Chondrocyte (in vitro differentiated cells): ENCODE data around the gene PPIP5K1. TPM values are rescaled to one million over a fixed set of nuclear protein-coding genes. Genes with fewer than 3 reads are reported as not detected.
"Not testable (repeated sequence)": the region's sequence is repeated elsewhere in the genome, so short reads cannot be mapped to it uniquely, and the experiment has no call there.

Experiments used
- DNase-seq: peaks from one replicate; pipeline ENCODE4 v3.0.0; 2021; ENCODE audit warnings: mixed read lengths, low spot score
- H3K27ac Mint-ChIP-seq: one replicate; pipeline ENCODE4 v1.8.0; 2021; ENCODE audit warnings: mild to moderate bottlenecking, moderate library complexity, mixed read lengths; ENCODE audit not compliant: unreplicated experiment
- H3K27me3 Mint-ChIP-seq: 2 replicates; pipeline ENCODE4 v1.8.0; 2021; ENCODE audit warnings: low read depth, mixed read lengths
- H3K36me3 Mint-ChIP-seq: 2 replicates; pipeline ENCODE4 v1.8.0; 2021; ENCODE audit warnings: low read depth, mixed read lengths
- H3K4me1 Mint-ChIP-seq: 2 replicates; pipeline ENCODE4 v1.8.0; 2021; ENCODE audit warnings: low read depth, mild to moderate bottlenecking, mixed read lengths
- H3K4me3 Mint-ChIP-seq: one replicate; pipeline ENCODE4 v1.8.0; 2021; ENCODE audit warnings: mild to moderate bottlenecking, moderate library complexity, mixed read lengths; ENCODE audit not compliant: unreplicated experiment
- H3K9me3 Mint-ChIP-seq: 2 replicates; pipeline ENCODE4 v1.8.0; 2021; ENCODE audit warnings: low read depth, mixed read lengths
- CTCF ChIP-seq: fragments of 200-600 bp; sonication (generic); IDR thresholded peaks from 2 replicates; pipeline ENCODE4 v1.5.0; 2021; ENCODE audit warnings: antibody characterized with exemption, mild to moderate bottlenecking, moderate library complexity
- long read RNA-seq: library from polyadenylated mRNA; stranded (forward); transcript quantifications from one replicate; pipeline ENCODE4 v2.0.0, GENCODE V29; 2021
- total RNA-seq: library from RNA; stranded (reverse); gene quantifications from 3 replicates; pipeline ENCODE4 v1.2.1, GENCODE V29; 2021

Gene PPIP5K1
- total RNA-seq, result 30.4 to 39.4 TPM (median 31.6 TPM) in 3 replicates
- long read RNA-seq, full-length matches to known transcripts, result 1 of 9 reads
- long read RNA-seq, partial matches to known transcripts, result 2 of 9 reads
- long read RNA-seq, other reads (novel, unspliced or antisense), result 6 of 9 reads

- not testable (repeated sequence) for H3K36me3 Mint-ChIP-seq, H3K27ac Mint-ChIP-seq
These were observed at the start of gene PPIP5K1 for GRCh38 chr15:43589778-43590466. TSS of gene PPIP5K1 (minus strand) at chr15:43590208. CDS start at chr15:43584504, 5,704 bp downstream.

GRCh38 chr15:43638464-43639204, 48.6 kb upstream of the PPIP5K1 start:
- H3K36me3 Mint-ChIP-seq, H3K4me1 Mint-ChIP-seq, DNase-seq, H3K27ac Mint-ChIP-seq, H3K4me3 Mint-ChIP-seq, H3K27me3 Mint-ChIP-seq, H3K9me3 Mint-ChIP-seq: not testable (repeated sequence)

More at GRCh38 chr15:43589778-43590466, at the start of gene PPIP5K1:
- not testable (repeated sequence) for H3K4me3 Mint-ChIP-seq, H3K27me3 Mint-ChIP-seq, H3K9me3 Mint-ChIP-seq, DNase-seq, H3K4me1 Mint-ChIP-seq

DNA sequence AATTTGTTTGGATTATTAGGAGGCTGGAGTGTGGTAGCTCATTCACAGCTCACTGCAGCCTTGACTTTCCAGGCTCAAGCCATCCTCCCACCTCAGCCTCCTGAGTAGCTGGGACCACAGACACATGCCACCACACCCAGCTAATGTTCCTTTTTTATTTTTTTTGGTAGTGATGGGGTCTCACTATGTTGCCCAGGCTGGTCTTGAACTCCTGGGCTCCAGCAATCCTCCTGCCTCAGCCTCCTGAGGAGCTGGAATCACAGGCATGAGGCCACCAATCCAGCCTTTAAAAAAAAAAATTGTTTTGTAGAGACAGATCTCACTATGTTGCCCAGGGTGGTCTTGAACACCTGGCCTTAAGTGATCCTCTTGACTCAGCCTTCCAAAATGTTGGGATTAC, 36.9 kb upstream of the PPIP5K1 start:
- H3K27ac Mint-ChIP-seq, result not testable (repeated sequence)

GRCh38 chr15:43625106-43625505, 35.1 kb upstream of the PPIP5K1 start:
- H3K4me3 Mint-ChIP-seq, result no peak overlapping the region
- H3K9me3 Mint-ChIP-seq, result no peaks in the 10 kb centered on the region
- H3K36me3 Mint-ChIP-seq, result no peaks in the 10 kb centered on the region
- TF ChIP-seq CTCF, result no peak
- no peak overlapping the region for H3K27ac Mint-ChIP-seq
- H3K27me3 Mint-ChIP-seq, result peaks cover 8% of the 10 kb centered on the region
- peaks cover 9% of the 10 kb centered on the region for H3K4me1 Mint-ChIP-seq
- DNase-seq, result no peak

More for the DNA sequence above, 36.9 kb upstream of the PPIP5K1 start:
- not testable (repeated sequence) for H3K4me1 Mint-ChIP-seq, H3K27me3 Mint-ChIP-seq, H3K4me3 Mint-ChIP-seq, H3K36me3 Mint-ChIP-seq, DNase-seq, H3K9me3 Mint-ChIP-seq

DNA sequence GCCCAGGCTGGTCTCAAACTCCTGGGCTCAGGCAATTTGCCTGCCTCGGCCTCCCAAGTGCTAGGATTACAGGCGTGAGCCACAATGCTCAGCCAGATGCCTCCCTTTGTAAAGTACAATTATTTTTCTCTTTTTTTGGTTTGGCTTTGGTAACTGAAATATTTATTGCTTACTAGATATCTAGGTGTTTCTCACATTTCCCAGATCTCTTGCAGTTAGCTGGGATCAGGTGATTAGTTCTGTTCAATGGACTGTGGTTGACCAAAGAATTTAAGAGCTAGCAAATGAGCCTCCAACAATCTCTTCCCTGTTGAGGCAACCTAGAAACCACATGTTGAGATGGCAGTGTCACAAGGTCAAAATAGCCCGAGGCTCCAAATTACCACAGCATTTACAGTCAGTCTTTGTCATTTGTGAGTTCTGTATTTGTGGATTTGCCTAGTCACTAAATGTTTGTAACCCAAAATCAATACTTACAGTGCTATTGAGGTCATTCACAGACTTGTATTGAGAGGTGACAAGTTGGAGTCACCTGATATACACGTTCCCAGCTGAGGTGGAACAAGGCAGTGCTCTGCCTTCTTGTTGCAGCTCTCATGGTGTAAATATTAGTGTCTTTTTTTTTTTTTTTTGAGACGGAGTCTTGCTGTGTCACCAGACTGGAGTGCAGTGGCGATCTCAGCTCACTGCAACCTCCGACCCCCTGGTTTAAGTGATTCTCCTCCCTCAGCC, 32.2 kb upstream of the PPIP5K1 start:
- not testable (repeated sequence) for H3K27ac Mint-ChIP-seq, H3K4me1 Mint-ChIP-seq

DNA sequence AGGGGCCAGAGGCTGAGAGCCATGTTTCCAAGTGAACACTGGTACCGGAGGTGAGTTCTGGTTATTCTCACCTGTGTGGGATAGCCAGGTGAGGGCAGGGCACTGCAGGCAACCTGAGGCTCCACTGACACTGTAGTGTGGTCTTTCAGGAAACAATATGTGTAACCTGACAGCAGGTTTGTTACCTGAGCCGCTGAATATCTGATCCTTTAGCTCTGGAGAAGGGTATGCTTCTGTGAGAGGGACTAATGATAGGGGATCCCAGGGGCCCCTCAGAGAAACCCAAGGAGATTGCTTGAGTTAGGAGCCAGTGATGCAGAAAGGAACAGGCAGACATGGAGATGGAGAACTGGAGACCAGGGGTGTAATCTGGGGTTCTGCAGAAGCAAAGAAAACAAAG, 28.7 kb upstream of the PPIP5K1 start, which contains the start of gene STRC:
Gene STRC (minus strand): TSS at position 101 of the 400 bp plus-strand sequence. CDS start 78 bp downstream, at position 23.
- H3K27ac Mint-ChIP-seq, H3K4me1 Mint-ChIP-seq, H3K4me3 Mint-ChIP-seq, H3K36me3 Mint-ChIP-seq, H3K9me3 Mint-ChIP-seq, DNase-seq: not testable (repeated sequence)
- peaks cover 11% of the 10 kb centered on the region for H3K27me3 Mint-ChIP-seq

More for the DNA sequence above, 32.2 kb upstream of the PPIP5K1 start:
- not testable (repeated sequence) for H3K9me3 Mint-ChIP-seq, H3K36me3 Mint-ChIP-seq, DNase-seq, H3K4me3 Mint-ChIP-seq
- H3K27me3 Mint-ChIP-seq, result peaks cover 11% of the 10 kb centered on the region

- H3K27ac Mint-ChIP-seq, H3K4me1 Mint-ChIP-seq, H3K4me3 Mint-ChIP-seq, DNase-seq, H3K27me3 Mint-ChIP-seq, H3K36me3 Mint-ChIP-seq, H3K9me3 Mint-ChIP-seq: not testable (repeated sequence)
These were observed 27.7 kb upstream of the PPIP5K1 start for GRCh38 chr15:43617750-43618149.

DNA sequence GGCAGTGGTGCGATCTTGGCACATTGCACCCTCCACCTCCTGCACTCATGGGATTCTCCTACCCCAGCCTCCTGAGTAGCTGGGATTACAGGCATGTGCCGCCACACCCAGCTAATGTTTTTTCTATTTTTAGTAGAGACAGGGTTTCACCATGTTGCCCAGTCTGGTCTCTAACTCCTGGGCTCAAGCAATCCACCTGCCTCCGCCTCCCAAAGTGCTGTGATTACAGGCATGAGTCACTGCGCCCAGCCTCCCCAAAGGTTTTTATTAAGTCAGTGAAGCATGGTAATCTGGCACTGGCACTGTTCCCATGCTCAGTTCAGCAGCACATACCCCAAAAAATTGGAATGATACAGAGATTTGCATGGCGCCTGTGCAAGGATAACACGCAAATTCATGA, 12.2 kb upstream of the PPIP5K1 start:
- H3K4me3 Mint-ChIP-seq, DNase-seq, H3K9me3 Mint-ChIP-seq, H3K27ac Mint-ChIP-seq, H3K4me1 Mint-ChIP-seq, H3K36me3 Mint-ChIP-seq: not testable (repeated sequence)
- H3K27me3 Mint-ChIP-seq, result peaks cover 32% of the 10 kb centered on the region

DNA sequence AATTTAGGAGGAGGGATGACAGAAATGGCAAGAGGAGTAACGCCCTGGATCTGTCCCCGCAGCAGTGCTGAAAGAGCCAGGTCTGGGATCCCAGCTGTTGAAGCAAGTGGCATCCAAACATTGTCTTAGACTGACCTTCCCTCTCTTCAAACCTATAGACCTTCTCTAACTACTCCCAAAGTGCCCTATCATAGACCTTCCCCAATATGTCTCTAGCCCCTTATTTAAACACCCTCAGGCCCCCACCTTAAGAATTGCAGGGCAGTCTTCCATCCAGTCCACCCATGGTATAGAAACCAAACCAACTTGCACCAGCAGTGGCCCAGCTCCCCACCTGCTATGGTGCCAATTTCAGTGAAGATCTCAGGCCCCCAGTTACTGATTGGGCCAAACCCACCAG, 10.2 kb upstream of the PPIP5K1 start:
- H3K4me1 Mint-ChIP-seq, H3K9me3 Mint-ChIP-seq, H3K27ac Mint-ChIP-seq, DNase-seq, H3K4me3 Mint-ChIP-seq, H3K36me3 Mint-ChIP-seq: not testable (repeated sequence)
- peaks cover 37% of the 10 kb centered on the region for H3K27me3 Mint-ChIP-seq

DNA sequence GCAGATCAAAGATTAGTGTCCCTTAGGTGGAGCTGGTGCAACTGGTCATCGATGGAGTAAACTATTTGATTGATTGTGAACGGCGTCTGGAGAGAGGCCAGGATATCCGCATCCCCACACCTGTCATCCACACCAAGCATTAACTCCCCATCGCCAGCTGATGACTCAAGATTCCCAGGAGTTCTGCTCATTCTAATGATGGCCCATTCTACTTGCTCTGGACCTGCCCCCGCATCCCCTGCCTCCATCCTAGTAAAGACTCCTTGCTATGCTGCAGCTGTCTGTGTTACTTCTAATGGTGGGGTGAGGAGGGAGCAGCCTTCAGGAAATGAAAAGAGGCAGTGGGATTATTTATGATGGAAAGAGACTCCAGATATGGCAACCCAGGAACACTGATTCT, 9.1 kb upstream of the PPIP5K1 start:
- peaks cover 34% of the 10 kb centered on the region for H3K27me3 Mint-ChIP-seq
- not testable (repeated sequence) for DNase-seq, H3K36me3 Mint-ChIP-seq, H3K27ac Mint-ChIP-seq, H3K4me3 Mint-ChIP-seq, H3K4me1 Mint-ChIP-seq, H3K9me3 Mint-ChIP-seq
